ENCODE results near the gene MICB.

DNA sequence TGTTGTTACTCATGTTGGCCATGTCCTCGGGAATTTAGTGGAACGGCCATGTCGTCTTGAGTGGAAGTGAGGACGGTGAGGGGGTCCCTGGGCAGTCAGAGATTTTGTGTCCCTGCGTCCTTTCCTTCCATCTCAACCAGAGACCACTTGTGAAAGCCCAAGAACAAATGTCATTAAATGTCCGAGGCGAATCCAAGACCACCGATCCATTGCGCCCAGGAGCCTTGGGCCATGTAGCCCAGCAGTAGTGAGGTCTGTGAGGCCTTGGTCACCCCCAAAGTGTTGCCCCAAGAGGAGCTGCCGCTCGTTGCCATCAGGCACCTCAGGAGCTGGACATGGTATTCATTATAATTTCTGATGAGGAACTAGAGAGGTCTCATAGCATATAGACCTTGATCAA lies 17.4 kb upstream of the MICB start:
- TF ChIP-seq POLR2A (IDR thresholded peaks at IDR 0.05; ENCODE audit: low read depth, low read length) (no peak), TAF1 (IDR thresholded peaks at IDR 0.05; ENCODE audit: borderline replicate concordance, low read depth, low read length) (no peak), POLR2AphosphoS5 (IDR thresholded peaks at IDR 0.05; ENCODE audit: low read depth, low read length) (no peak)

Measured in GM12892 (cell line).